GM23338 (cell line): Measurements from ENCODE around the gene PCIF1. TPM values are rescaled to one million over a fixed set of nuclear protein-coding genes. Genes with fewer than 3 reads are reported as not detected.

Experiments
- ATAC-seq: fragments of 200-7000 bp; cut with Tn5 transposase; 3 replicates; pipeline ENCODE4 v1.9.1; 2020
- DNase-seq: peaks from one replicate; pipeline ENCODE4 v3.0.0-alpha.2; 2015; ENCODE audit warnings: low spot score
- H2AFZ ChIP-seq: fragments of 200-600 bp; sonication (generic); 2 replicates; pipeline ENCODE4 v1.8.0; 2016; ENCODE audit warnings: antibody characterized with exemption, mild to moderate bottlenecking, moderate library complexity
- H3F3A ChIP-seq: fragments of 200-600 bp; sonication (generic); replicated peaks from 2 replicates; pipeline ENCODE4 v1.8.0; 2017; ENCODE audit warnings: antibody characterized with exemption, mixed run types, low read depth
- H3K27ac ChIP-seq: fragments of 200-600 bp; sonication (generic); 2 replicates; pipeline ENCODE4 v1.6.1; 2016; ENCODE audit warnings: low read depth
- H3K27me3 ChIP-seq: fragments of 200-600 bp; sonication (generic); 2 replicates; pipeline ENCODE4 v1.8.0; 2016; ENCODE audit warnings: mild to moderate bottlenecking, mixed run types, moderate library complexity; ENCODE audit not compliant: insufficient read depth
- H3K36me3 ChIP-seq: fragments of 200-600 bp; sonication (generic); 2 replicates; pipeline ENCODE4 v1.8.0; 2016; ENCODE audit warnings: mild to moderate bottlenecking; ENCODE audit not compliant: insufficient read depth
- H3K4me1 ChIP-seq: fragments of 200-600 bp; sonication (generic); 2 replicates; pipeline ENCODE4 v1.8.0; 2016; ENCODE audit warnings: mild to moderate bottlenecking, moderate library complexity; ENCODE audit not compliant: insufficient read depth
- H3K4me2 ChIP-seq: fragments of 200-600 bp; sonication (generic); 2 replicates; pipeline ENCODE4 v1.7.1; 2017; ENCODE audit warnings: mixed run types
- H3K4me3 ChIP-seq: fragments of 200-600 bp; sonication (generic); 2 replicates; pipeline ENCODE4 v1.6.1; 2016; ENCODE audit warnings: mixed run types
- H3K79me2 ChIP-seq: fragments of 200-600 bp; sonication (generic); replicated peaks from 2 replicates; pipeline ENCODE4 v1.8.0; 2017; ENCODE audit warnings: mild to moderate bottlenecking; ENCODE audit not compliant: insufficient read depth
- H3K9me2 ChIP-seq: fragments of 200-600 bp; sonication (generic); 2 replicates; pipeline ENCODE4 v1.8.0; 2017; ENCODE audit not compliant: insufficient read depth
- H4K20me1 ChIP-seq: fragments of 200-600 bp; sonication (generic); replicated peaks from 2 replicates; pipeline ENCODE4 v1.8.0; 2017; ENCODE audit warnings: mild to moderate bottlenecking; ENCODE audit not compliant: insufficient read depth
- H3K27ac Mint-ChIP-seq: 2 replicates; pipeline ENCODE4 v1.8.0; 2020; ENCODE audit warnings: inconsistent platforms, mild to moderate bottlenecking, moderate library complexity, mixed read lengths
- H3K27me3 Mint-ChIP-seq: 3 replicates; pipeline ENCODE4 v1.8.0; 2022; ENCODE audit warnings: low read depth, mild to moderate bottlenecking, moderate library complexity, mixed read lengths, inconsistent platforms; ENCODE audit not compliant: insufficient read depth, poor library complexity
- H3K36me3 Mint-ChIP-seq: 3 replicates; pipeline ENCODE4 v1.8.0; 2021; ENCODE audit warnings: low read depth, mild to moderate bottlenecking, inconsistent platforms, moderate library complexity, mixed read lengths
- H3K4me1 Mint-ChIP-seq: 3 replicates; pipeline ENCODE4 v1.8.0; 2020; ENCODE audit warnings: mild to moderate bottlenecking, inconsistent platforms, mixed read lengths
- H3K4me3 Mint-ChIP-seq: 3 replicates; pipeline ENCODE4 v1.8.0; 2021; ENCODE audit warnings: moderate library complexity, mild to moderate bottlenecking, inconsistent platforms, mixed read lengths
- H3K9me3 Mint-ChIP-seq: 3 replicates; pipeline ENCODE4 v1.8.0; 2020; ENCODE audit warnings: moderate library complexity, mild to moderate bottlenecking, inconsistent platforms, mixed read lengths
- CREB1 ChIP-seq: fragments of 250-450 bp; sonication (Bioruptor Pico); IDR thresholded peaks from 2 replicates; pipeline ENCODE4 v1.5.0; 2020; ENCODE audit warnings: low read depth, mild to moderate bottlenecking, moderate library complexity
- CTCF ChIP-seq, 2 experiments: fragments of 200-600 bp in 1 of 2; sonication (generic) in 1 of 2; conservative IDR thresholded peaks; 2 replicates each; pipeline versions ENCODE4 v1.5.1 to v1.6.1; 2016 to 2017; ENCODE audit warnings: antibody characterized with exemption in 2 of 2, low read depth in 2 of 2, mild to moderate bottlenecking in 2 of 2, moderate library complexity in 1 of 2
- ETS1 ChIP-seq: IDR thresholded peaks from 2 replicates; pipeline ENCODE4 v1.6.1; 2016; ENCODE audit warnings: antibody characterized with exemption
- EZH2 ChIP-seq: fragments of 200-600 bp; sonication (generic); IDR thresholded peaks from one replicate; pipeline ENCODE4 v1.8.0; 2017; ENCODE audit warnings: antibody characterized with exemption, mild to moderate bottlenecking, low read depth; ENCODE audit not compliant: unreplicated experiment
- EZH2phosphoT487 ChIP-seq: fragments of 200-600 bp; sonication (generic); IDR thresholded peaks from one replicate; pipeline ENCODE4 v1.8.1; 2018; ENCODE audit warnings: antibody characterized with exemption; ENCODE audit not compliant: unreplicated experiment
- JUNB ChIP-seq: IDR thresholded peaks from one replicate; pipeline ENCODE4 v1.6.1; 2016; ENCODE audit warnings: antibody characterized with exemption; ENCODE audit not compliant: unreplicated experiment
- NANOG ChIP-seq: IDR thresholded peaks from 2 replicates; pipeline ENCODE4 v1.6.1; 2016; ENCODE audit warnings: antibody characterized with exemption, borderline replicate concordance
- POLR2AphosphoS5 ChIP-seq: IDR thresholded peaks from 2 replicates; pipeline ENCODE4 v1.6.1; 2016; ENCODE audit warnings: antibody characterized with exemption, low read depth
- REST ChIP-seq: IDR thresholded peaks from one replicate; pipeline ENCODE4 v1.6.1; 2018; ENCODE audit warnings: antibody characterized with exemption; ENCODE audit not compliant: unreplicated experiment
- STAT1 ChIP-seq: IDR thresholded peaks from one replicate; pipeline ENCODE4 v1.6.1; 2016; ENCODE audit warnings: antibody characterized with exemption; ENCODE audit not compliant: unreplicated experiment
- ZNF114 ChIP-seq: fragments of 250-450 bp; sonication (Bioruptor Pico); IDR thresholded peaks from 2 replicates; pipeline ENCODE4 v1.5.0; 2020; ENCODE audit warnings: mild to moderate bottlenecking, moderate library complexity
- ZNF331 ChIP-seq: fragments of 250-450 bp; sonication (Bioruptor Pico); IDR thresholded peaks from 2 replicates; pipeline ENCODE4 v1.5.0; 2020; ENCODE audit warnings: low read depth, mild to moderate bottlenecking, moderate library complexity
- ZNF462 ChIP-seq: fragments of 250-450 bp; sonication (Bioruptor Pico); IDR thresholded peaks from 2 replicates; pipeline ENCODE4 v1.5.0; 2020; ENCODE audit warnings: mild to moderate bottlenecking, moderate library complexity
- polyA plus RNA-seq: library from polyadenylated mRNA; unstranded; fragments of >200 nt; fragmentation: Nextera tagmentation; extraction: Ambion mirVana; gene quantifications from 2 replicates; pipeline ENCODE4 v1.2.1, GENCODE V29; 2016
- total RNA-seq: library from RNA; depleted of rRNA; stranded (reverse); fragments of >200 nt; shearing (Covaris generic); gene quantifications from 2 replicates; pipeline ENCODE4 v1.2.3, GENCODE V29; 2014

The PCIF1 gene
- total and polyA plus RNA-seq, 2 experiments from 2014 or later, result 26.1 to 28.3 TPM

- Mint-ChIP-seq H3K4me3 (peak overlapping the region; percentile 87), H3K9me3 (no peaks in the 10 kb centered on the region; the same call in 2 of the 3 replicates), H3K27me3 (peaks cover 19% of the 10 kb centered on the region), H3K27ac (peak overlapping the region; percentile 19; the same call in 1 of the 2 replicates), H3K4me1 (peaks cover 14% of the 10 kb centered on the region), H3K36me3 (peaks cover 52% of the 10 kb centered on the region)
- peak overlapping the region; percentile 12; the same call in 1 of the 2 replicates for H3K4me2 ChIP-seq
- no peak overlapping the region for H3K4me3 ChIP-seq
- H3K27me3 ChIP-seq, result no peaks in the 10 kb centered on the region
- H3K27ac ChIP-seq, result no peak overlapping the region
- no peak for DNase-seq
- no peak overlapping the region for H2AFZ ChIP-seq
- no peak for ATAC-seq
- peaks cover 7% of the 10 kb centered on the region; the same call in 1 of the 2 replicates for H3K4me1 ChIP-seq
- H3F3A ChIP-seq, result peaks cover 11% of the 10 kb centered on the region; the same call in 1 of the 2 replicates
- no peaks in the 10 kb centered on the region for H3K9me2 ChIP-seq
- TF ChIP-seq CREB1, result no peak
- no peak for TF ChIP-seq ZNF331
- TF ChIP-seq STAT1, result no peak
- TF ChIP-seq POLR2AphosphoS5, result no peak
- TF ChIP-seq REST, result no peak
- TF ChIP-seq ETS1, result no peak
- TF ChIP-seq EZH2phosphoT487, result no peak
- no peak for TF ChIP-seq EZH2
- no peak for TF ChIP-seq CTCF (conservative IDR thresholded peaks at IDR 0.05; ENCODE audit: low read depth in 2 of 2)
- TF ChIP-seq ZNF462 (CRISPR knock-in tag), result no peak
- no peak for TF ChIP-seq ZNF114 (CRISPR knock-in tag)
- no peak for TF ChIP-seq JUNB
- no peak for TF ChIP-seq NANOG
- peaks cover 16% of the 10 kb centered on the region for H4K20me1 ChIP-seq
- H3K79me2 ChIP-seq, result peaks cover 10% of the 10 kb centered on the region
- H3K36me3 ChIP-seq, result peaks cover 11% of the 10 kb centered on the region
Measured at GRCh38 chr20:45909817-45910669, 24.4 kb upstream of the PCIF1 start.
